Esophagus squamous epithelium (tissue), 4 donors: ENCODE measurements around the gene MERTK.
"Not testable (repeated sequence)": the region's sequence is repeated elsewhere in the genome, so short reads cannot be mapped to it uniquely, and the experiment has no call there.

Experiments used
- CTCF ChIP-seq, 6 experiments: fragments of 450-650 bp in 4 of 6; fragments of 200-600 bp in 2 of 6; sonication (generic) in 2 of 6; IDR thresholded peaks; one replicate each; pipeline ENCODE4 v1.5.1; 2016 to 2019; ENCODE audit warnings: antibody characterized with exemption in 6 of 6, mild to moderate bottlenecking in 4 of 6, moderate library complexity in 4 of 6
- POLR2A ChIP-seq, 4 donors: fragments of 450-650 bp; IDR thresholded peaks; one replicate each; pipeline ENCODE4 v1.6.1; 2017; ENCODE audit warnings: antibody characterized with exemption in 4 of 4, mild to moderate bottlenecking in 4 of 4, moderate library complexity in 3 of 4

- not testable (repeated sequence) for TF ChIP-seq POLR2A (IDR thresholded peaks at IDR 0.05)
- TF ChIP-seq CTCF (IDR thresholded peaks at IDR 0.05) = peak in 4 of 6 experiments; percentile 13 to 47 (median 26)
Observed at GRCh38 chr2:111850646-111851045, 47.8 kb upstream of the MERTK start.
